Skeletal muscle tissue (tissue), 4 donors: Measurements from ENCODE around the gene ATP7B. TPM values are rescaled to one million over a fixed set of nuclear protein-coding genes. Genes with fewer than 3 reads are reported as not detected.
A peak's percentile ranks its signal among the peaks of the same experiment; 100 is the strongest.
"Not testable (repeated sequence)": the region's sequence is repeated elsewhere in the genome, so short reads cannot be mapped to it uniquely, and the experiment has no call there.

Source experiments
- H3K27ac ChIP-seq: one replicate; pipeline ENCODE4 v1.7.0; 2013; ENCODE audit warnings: mild to moderate bottlenecking, low read depth, low read length, inconsistent platforms
- H3K27me3 ChIP-seq, 3 donors: one replicate each; pipeline ENCODE4 v1.7.0; 2013; ENCODE audit warnings: low read length in 3 of 3; ENCODE audit not compliant: control insufficient read depth in 3 of 3, insufficient read depth in 3 of 3
- H3K36me3 ChIP-seq, 3 donors: one replicate each; pipeline ENCODE4 v1.7.0; 2013; ENCODE audit warnings: low read length in 3 of 3; ENCODE audit not compliant: control insufficient read depth in 3 of 3, insufficient read depth in 3 of 3
- H3K4me1 ChIP-seq, 3 donors: one replicate each; pipeline ENCODE4 v1.7.0; 2013; ENCODE audit warnings: low read length in 3 of 3, mild to moderate bottlenecking in 3 of 3; ENCODE audit not compliant: control insufficient read depth in 3 of 3, insufficient read depth in 3 of 3
- H3K4me3 ChIP-seq, 3 donors: one replicate each; pipeline ENCODE4 v1.7.0; 2013; ENCODE audit warnings: low read length in 3 of 3
- H3K9ac ChIP-seq, 3 donors: one replicate each; pipeline ENCODE4 v1.7.0; 2013; ENCODE audit warnings: low read length in 3 of 3, mild to moderate bottlenecking in 3 of 3, moderate library complexity in 2 of 3, low read depth in 1 of 3
- H3K9me3 ChIP-seq, 3 donors: one replicate each; pipeline ENCODE4 v1.7.0; 2013; ENCODE audit warnings: low read length in 3 of 3; ENCODE audit not compliant: control insufficient read depth in 3 of 3
- total RNA-seq: library from RNA; depleted of rRNA; stranded (reverse); fragments of >200 nt; gene quantifications from one replicate; pipeline ENCODE4 v1.2.3, GENCODE V29; 2014
- donor health status: Osteomylitis.

ATP7B gene
- total RNA-seq, 1 donor from 2014 or later: 6.3 TPM

GRCh38 chr13:51999510-51999911 lies 11.7 kb downstream of the ATP7B start:
- peak overlapping the region in 2 of 3 donors; percentile 5 to 33 for H3K9ac ChIP-seq
- H3K9me3 ChIP-seq: no peaks in the 10 kb centered on the region
- no peak overlapping the region for H3K27ac ChIP-seq
- peaks cover 29 to 42% (median 29%) of the 10 kb centered on the region in 3 donors for H3K4me1 ChIP-seq
- no peaks in the 10 kb centered on the region for H3K27me3 ChIP-seq
- H3K36me3 ChIP-seq: no peaks in the 10 kb centered on the region
- peak overlapping the region in 2 of 3 donors; percentile 54 to 58 for H3K4me3 ChIP-seq

DNA sequence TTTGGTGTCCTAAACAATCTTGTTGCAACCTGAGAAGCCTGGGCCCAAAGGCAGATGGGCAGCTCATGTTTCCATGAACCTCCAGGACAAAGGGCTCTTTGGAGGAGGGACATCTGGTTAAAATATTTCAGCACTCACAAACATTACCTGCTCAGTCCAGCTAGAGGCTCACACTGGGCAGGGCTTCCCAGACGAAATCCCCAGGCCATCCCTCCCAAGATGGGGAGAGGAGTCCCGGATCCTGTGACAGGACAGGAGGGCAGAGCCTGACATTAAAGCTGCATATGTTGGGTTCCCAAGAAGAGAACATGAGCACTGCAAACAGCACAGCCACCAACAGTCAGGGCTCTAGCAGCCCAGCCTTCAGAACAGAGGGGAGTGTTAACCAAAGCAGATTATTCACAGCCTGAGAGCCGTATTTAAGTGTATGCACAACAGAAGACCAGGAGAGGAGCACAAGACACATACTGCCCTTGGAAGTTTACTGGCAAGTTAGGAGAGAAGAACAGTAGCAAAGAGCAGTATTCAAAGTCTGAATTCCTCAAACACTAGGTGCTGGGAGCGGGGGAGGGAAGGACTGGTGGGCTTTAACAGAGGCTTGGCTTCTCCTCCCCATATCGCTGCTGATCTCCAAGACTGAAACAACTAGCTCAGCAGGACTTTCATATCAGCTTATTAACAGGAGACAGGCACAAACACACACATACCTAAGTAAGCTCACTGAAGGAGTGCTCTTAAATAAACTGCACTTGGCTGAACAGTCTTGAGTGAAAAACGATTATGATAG lies 12.3 kb downstream of the ATP7B start:
- Histone ChIP-seq H3K9me3 (no peaks in the 10 kb centered on the region), H3K36me3 (no peaks in the 10 kb centered on the region), H3K27me3 (no peaks in the 10 kb centered on the region), H3K27ac (no peak overlapping the region), H3K9ac (peak overlapping the region in 1 of 3 donors; percentile 5), H3K4me3 (peak overlapping the region in 1 of 3 donors; percentile 54), H3K4me1 (peaks cover 29 to 42% (median 29%) of the 10 kb centered on the region in 3 donors)

DNA sequence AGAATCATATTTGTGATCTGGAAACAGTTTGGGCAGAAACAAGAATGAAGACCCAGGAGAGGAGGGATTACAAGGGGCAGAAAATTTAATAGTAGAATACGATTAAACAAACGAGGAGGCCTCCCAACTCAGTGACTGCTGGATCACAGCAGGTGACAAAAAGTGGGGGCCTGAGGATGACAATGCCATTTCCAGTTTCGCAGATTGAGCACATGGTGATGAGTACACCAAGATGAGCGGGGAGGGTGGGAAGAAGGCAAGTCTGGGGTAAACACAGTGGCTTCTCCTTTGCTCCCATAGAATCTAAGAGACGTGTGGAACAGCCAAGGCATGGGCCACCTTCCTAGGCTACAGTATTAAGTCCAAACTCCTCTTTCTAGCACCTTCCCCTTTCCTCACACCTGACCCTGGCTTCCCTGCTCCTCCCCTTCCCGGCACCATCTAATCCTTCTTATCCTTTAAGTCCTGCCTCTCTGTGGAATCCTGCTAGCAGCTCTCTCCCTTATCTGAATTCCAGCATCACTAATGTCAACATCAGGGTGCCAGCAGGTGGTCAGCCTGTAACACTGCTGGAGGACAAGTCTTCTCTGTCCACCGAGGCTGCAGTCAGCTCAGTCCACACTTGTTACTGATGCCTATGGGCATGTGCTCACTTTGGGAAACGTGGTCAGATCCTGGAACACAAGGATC lies 13.5 kb downstream of the ATP7B start:
- no peaks in the 10 kb centered on the region for H3K27me3 ChIP-seq
- H3K9me3 ChIP-seq: no peaks in the 10 kb centered on the region
- H3K4me1 ChIP-seq: peaks cover 29 to 42% (median 29%) of the 10 kb centered on the region in 3 donors
- no peak overlapping the region for H3K4me3 ChIP-seq
- no peak overlapping the region for H3K27ac ChIP-seq
- H3K9ac ChIP-seq: no peak overlapping the region
- no peaks in the 10 kb centered on the region for H3K36me3 ChIP-seq

DNA sequence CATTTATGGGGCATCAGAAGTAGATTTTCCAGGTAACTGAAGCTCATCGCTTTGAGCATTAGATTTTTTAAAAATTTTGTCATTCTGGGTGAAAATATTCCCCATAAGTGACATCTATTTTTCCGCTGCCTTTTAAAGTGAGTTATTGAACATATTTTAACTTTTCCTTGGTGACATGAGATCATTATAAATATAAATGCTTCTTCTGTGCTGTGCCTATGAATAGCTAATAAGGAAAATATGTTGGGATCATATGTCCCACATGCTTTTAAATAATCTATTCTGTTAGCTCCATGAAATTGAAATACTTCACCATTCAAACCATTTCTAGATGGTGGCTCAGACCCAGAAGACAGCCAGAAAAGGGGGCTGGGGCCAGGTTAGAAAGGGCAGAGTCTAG lies 14.1 kb downstream of the ATP7B start:
- Histone ChIP-seq H3K4me3 (no peak overlapping the region), H3K36me3 (no peaks in the 10 kb centered on the region), H3K9ac (no peak overlapping the region), H3K27ac (no peak overlapping the region), H3K27me3 (no peaks in the 10 kb centered on the region), H3K9me3 (no peaks in the 10 kb centered on the region), H3K4me1 (peaks cover 29 to 42% (median 29%) of the 10 kb centered on the region in 3 donors)

DNA sequence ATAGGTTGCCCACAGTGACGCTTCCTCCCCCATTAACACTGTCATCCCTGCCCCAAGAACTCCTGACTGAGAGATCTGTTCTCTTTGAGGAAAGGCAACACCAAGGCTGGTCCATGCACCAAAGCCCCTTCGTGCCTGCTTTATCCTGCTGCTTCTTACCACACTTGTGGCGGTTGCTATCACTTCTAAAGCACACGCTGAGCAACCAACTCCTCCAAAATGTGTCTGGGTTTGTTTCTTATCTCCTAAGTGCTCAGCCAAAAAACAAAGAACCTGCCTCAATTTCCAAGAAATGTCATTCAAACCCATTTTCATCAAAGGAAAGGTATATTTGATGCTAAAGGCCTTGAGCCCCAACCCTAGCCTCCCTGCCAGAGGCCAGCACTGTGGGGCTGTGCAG lies 14.6 kb downstream of the ATP7B start:
- Histone ChIP-seq H3K9ac (no peak overlapping the region), H3K36me3 (no peaks in the 10 kb centered on the region), H3K27ac (no peak overlapping the region), H3K4me1 (peaks cover 29 to 42% (median 29%) of the 10 kb centered on the region in 3 donors), H3K4me3 (peak overlapping the region in 1 of 3 donors; percentile 16), H3K27me3 (no peaks in the 10 kb centered on the region), H3K9me3 (no peaks in the 10 kb centered on the region)

- Histone ChIP-seq H3K36me3 (no peaks in the 10 kb centered on the region), H3K9ac (peak overlapping the region in 1 of 3 donors; percentile 54), H3K4me1 (peaks cover 29 to 42% (median 29%) of the 10 kb centered on the region in 3 donors), H3K4me3 (peak overlapping the region in 2 of 3 donors; percentile 16 to 25), H3K9me3 (no peaks in the 10 kb centered on the region), H3K27me3 (no peaks in the 10 kb centered on the region), H3K27ac (no peak overlapping the region)
Observed at GRCh38 chr13:51995677-51996551, 15.3 kb downstream of the ATP7B start.

GRCh38 chr13:51993713-51994112 lies 17.5 kb downstream of the ATP7B start:
- Histone ChIP-seq H3K9me3 (no peaks in the 10 kb centered on the region), H3K27ac (no peak overlapping the region), H3K27me3 (no peaks in the 10 kb centered on the region), H3K4me3 (no peak overlapping the region), H3K4me1 (peaks cover 15 to 26% (median 16%) of the 10 kb centered on the region in 3 donors), H3K36me3 (no peaks in the 10 kb centered on the region), H3K9ac (no peak overlapping the region)

GRCh38 chr13:51988988-51989618 lies 22.1 kb downstream of the ATP7B start:
- H3K9ac ChIP-seq: no peak overlapping the region
- H3K36me3 ChIP-seq: no peaks in the 10 kb centered on the region
- no peaks in the 10 kb centered on the region for H3K9me3 ChIP-seq
- H3K27ac ChIP-seq: no peak overlapping the region
- no peaks in the 10 kb centered on the region for H3K4me1 ChIP-seq
- H3K4me3 ChIP-seq: no peak overlapping the region
- H3K27me3 ChIP-seq: no peaks in the 10 kb centered on the region

- H3K27ac ChIP-seq, H3K36me3 ChIP-seq, H3K9ac ChIP-seq, H3K9me3 ChIP-seq, H3K4me3 ChIP-seq, H3K4me1 ChIP-seq, H3K27me3 ChIP-seq: not testable (repeated sequence)
Observed at GRCh38 chr13:51984904-51985303, 26.3 kb downstream of the ATP7B start.
